Measurements from ENCODE around the gene WDR64.

Gene WDR64

GRCh38 chr1:241751524-241751923, 99.4 kb downstream of the WDR64 start:
- H3K4me3 ChIP-seq (ENCODE audit: control insufficient read depth, low read depth, low read length) = no peak overlapping the region
- TF ChIP-seq, protein P1, sequence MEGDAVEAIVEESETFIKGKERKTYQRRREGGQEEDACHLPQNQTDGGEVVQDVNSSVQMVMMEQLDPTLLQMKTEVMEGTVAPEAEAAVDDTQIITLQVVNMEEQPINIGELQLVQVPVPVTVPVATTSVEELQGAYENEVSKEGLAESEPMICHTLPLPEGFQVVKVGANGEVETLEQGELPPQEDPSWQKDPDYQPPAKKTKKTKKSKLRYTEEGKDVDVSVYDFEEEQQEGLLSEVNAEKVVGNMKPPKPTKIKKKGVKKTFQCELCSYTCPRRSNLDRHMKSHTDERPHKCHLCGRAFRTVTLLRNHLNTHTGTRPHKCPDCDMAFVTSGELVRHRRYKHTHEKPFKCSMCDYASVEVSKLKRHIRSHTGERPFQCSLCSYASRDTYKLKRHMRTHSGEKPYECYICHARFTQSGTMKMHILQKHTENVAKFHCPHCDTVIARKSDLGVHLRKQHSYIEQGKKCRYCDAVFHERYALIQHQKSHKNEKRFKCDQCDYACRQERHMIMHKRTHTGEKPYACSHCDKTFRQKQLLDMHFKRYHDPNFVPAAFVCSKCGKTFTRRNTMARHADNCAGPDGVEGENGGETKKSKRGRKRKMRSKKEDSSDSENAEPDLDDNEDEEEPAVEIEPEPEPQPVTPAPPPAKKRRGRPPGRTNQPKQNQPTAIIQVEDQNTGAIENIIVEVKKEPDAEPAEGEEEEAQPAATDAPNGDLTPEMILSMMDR (IDR thresholded peaks at IDR 0.05; ENCODE audit: control insufficient read depth, insufficient read depth, low read depth, low read length, missing control alignments) = no peak

GRCh38 chr1:241762713-241763339, 110.7 kb downstream of the WDR64 start:
- TF ChIP-seq, protein P1 (IDR thresholded peaks at IDR 0.05; ENCODE audit: control insufficient read depth, insufficient read depth, low read depth, low read length, missing control alignments) = no peak
- no peak for DNase-seq (ENCODE audit: low read depth)
- H3K4me3 ChIP-seq (ENCODE audit: control insufficient read depth, low read depth, low read length) = no peak overlapping the region

More at GRCh38 chr1:241751524-241751923, 99.4 kb downstream of the WDR64 start:
- no peak for DNase-seq (ENCODE audit: low read depth)

GRCh38 chr1:241765390-241765789, 113.3 kb downstream of the WDR64 start:
- no peak overlapping the region for H3K4me3 ChIP-seq (ENCODE audit: control insufficient read depth, low read depth, low read length)
- TF ChIP-seq, protein P1 (IDR thresholded peaks at IDR 0.05; ENCODE audit: control insufficient read depth, insufficient read depth, low read depth, low read length, missing control alignments) = no peak
- no peak for DNase-seq (ENCODE audit: low read depth)

DNA sequence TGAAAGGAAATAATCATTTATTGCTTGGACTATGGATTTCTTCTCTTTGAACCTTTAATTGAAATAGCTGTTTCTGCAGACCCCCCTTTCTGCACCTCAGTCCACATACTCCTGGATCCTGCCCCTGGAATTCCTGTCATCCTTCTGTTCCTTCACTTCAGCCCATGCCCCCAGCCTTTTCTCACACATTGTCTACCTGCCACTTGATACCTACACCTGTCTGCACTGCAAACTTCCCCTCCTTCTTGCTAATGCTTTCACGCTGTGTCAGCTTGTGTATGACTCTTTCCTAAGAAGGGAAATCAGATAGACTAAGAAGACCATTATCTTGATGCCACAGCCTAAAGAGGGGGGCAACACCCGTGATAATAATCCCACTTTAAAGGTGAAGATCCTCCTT, 115.7 kb downstream of the WDR64 start:
- no peak for DNase-seq (ENCODE audit: low read depth)
- no peak overlapping the region for H3K4me3 ChIP-seq (ENCODE audit: control insufficient read depth, low read depth, low read length)
- TF ChIP-seq, protein P1 (IDR thresholded peaks at IDR 0.05; ENCODE audit: control insufficient read depth, insufficient read depth, low read depth, low read length, missing control alignments) = no peak

- no peak for DNase-seq (ENCODE audit: low read depth)
- no peak overlapping the region for H3K4me3 ChIP-seq (ENCODE audit: control insufficient read depth, low read depth, low read length)
- TF ChIP-seq, protein P1 (IDR thresholded peaks at IDR 0.05; ENCODE audit: control insufficient read depth, insufficient read depth, low read depth, low read length, missing control alignments) = no peak
Observed at GRCh38 chr1:241770115-241770514, 118.0 kb downstream of the WDR64 start.

GRCh38 chr1:241771117-241771516, 119.0 kb downstream of the WDR64 start:
- no peak for DNase-seq (ENCODE audit: low read depth)

More at GRCh38 chr1:241771117-241771516, 119.0 kb downstream of the WDR64 start:
- TF ChIP-seq, protein P1 (IDR thresholded peaks at IDR 0.05; ENCODE audit: control insufficient read depth, insufficient read depth, low read depth, low read length, missing control alignments) = no peak
- no peak overlapping the region for H3K4me3 ChIP-seq (ENCODE audit: control insufficient read depth, low read depth, low read length)

Measured in AG09309 (cell line).